ENCODE measurements around the gene ACAP2. TPM values are rescaled to one million over a fixed set of nuclear protein-coding genes. Genes with fewer than 3 reads are reported as not detected.

Gene ACAP2
- total RNA-seq, 1 experiment from 2014 or later, result 57.9 TPM

GRCh38 chr3:195265363-195265976 is 177.3 kb downstream of the ACAP2 start:
- ChIA-PET CTCF (interaction anchor here (0.6 to 0.7 kb wide), 2 partner anchors 13 to 236 kb away, joined by 3 read pairs; no protein-coding TSS in a partner anchor), POLR2A (no interaction called here)
- Histone ChIP-seq H3K27me3 (ENCODE audit: control insufficient read depth, insufficient read depth, low read length) (no peaks in the 10 kb centered on the region), H3K4me3 (ENCODE audit: low read depth in 2 of 2, low read length in 2 of 2) (no peak overlapping the region), H3K4me1 (ENCODE audit: control insufficient read depth, insufficient read depth, low read length) (peaks cover 21% of the 10 kb centered on the region), H3K9me3 (ENCODE audit: control insufficient read depth, insufficient read depth, low read depth, low read length) (no peaks in the 10 kb centered on the region), H3K27ac (ENCODE audit: low read length) (no peak overlapping the region), H3K36me3 (ENCODE audit: control insufficient read depth, insufficient read depth, low read length) (0 out of 2 replicates have a peak, but pooled peaks cover 3% of the 10 kb centered on the region)
- ATAC-seq (no peak), DNase-seq (ENCODE audit: low read depth, low spot score) (no peak)
- in situ Hi-C loops (cut with HindIII; ENCODE audit: low pct_unique_long_range_greater_than_20kb, low sequenced_read_pairs), result no loop called here
- BruUV-seq (replicated peaks), result no TSS peak
- TF ChIP-seq, protein P1, sequence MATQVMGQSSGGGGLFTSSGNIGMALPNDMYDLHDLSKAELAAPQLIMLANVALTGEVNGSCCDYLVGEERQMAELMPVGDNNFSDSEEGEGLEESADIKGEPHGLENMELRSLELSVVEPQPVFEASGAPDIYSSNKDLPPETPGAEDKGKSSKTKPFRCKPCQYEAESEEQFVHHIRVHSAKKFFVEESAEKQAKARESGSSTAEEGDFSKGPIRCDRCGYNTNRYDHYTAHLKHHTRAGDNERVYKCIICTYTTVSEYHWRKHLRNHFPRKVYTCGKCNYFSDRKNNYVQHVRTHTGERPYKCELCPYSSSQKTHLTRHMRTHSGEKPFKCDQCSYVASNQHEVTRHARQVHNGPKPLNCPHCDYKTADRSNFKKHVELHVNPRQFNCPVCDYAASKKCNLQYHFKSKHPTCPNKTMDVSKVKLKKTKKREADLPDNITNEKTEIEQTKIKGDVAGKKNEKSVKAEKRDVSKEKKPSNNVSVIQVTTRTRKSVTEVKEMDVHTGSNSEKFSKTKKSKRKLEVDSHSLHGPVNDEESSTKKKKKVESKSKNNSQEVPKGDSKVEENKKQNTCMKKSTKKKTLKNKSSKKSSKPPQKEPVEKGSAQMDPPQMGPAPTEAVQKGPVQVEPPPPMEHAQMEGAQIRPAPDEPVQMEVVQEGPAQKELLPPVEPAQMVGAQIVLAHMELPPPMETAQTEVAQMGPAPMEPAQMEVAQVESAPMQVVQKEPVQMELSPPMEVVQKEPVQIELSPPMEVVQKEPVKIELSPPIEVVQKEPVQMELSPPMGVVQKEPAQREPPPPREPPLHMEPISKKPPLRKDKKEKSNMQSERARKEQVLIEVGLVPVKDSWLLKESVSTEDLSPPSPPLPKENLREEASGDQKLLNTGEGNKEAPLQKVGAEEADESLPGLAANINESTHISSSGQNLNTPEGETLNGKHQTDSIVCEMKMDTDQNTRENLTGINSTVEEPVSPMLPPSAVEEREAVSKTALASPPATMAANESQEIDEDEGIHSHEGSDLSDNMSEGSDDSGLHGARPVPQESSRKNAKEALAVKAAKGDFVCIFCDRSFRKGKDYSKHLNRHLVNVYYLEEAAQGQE (IDR thresholded peaks at IDR 0.05; ENCODE audit: insufficient read depth in 1 of 2, low read depth in 2 of 2, low read length in 1 of 2), result no peak
- TF ChIP-seq CTCF (IDR thresholded peaks at IDR 0.05), result peak; percentile 20; the same call in 1 of the 2 replicates
- intact Hi-C loops (cut with micrococcal nuclease; ENCODE audit: unreplicated experiment), result no loop called here

GRCh38 chr3:195263925-195264600 is 178.8 kb downstream of the ACAP2 start:
- ChIA-PET CTCF (interaction anchor here (0.8 kb wide), 1 partner anchor 7 kb away, joined by 4 read pairs; the partner anchor contains the start of gene XXYLT1), POLR2A (interaction anchor here (0.6 kb wide), 1 partner anchor 578 kb away, joined by 6 read pairs; the partner anchor contains the start of gene FAM43A)
- Histone ChIP-seq H3K27ac (ENCODE audit: low read length) (no peak overlapping the region), H3K27me3 (ENCODE audit: control insufficient read depth, insufficient read depth, low read length) (no peaks in the 10 kb centered on the region), H3K4me3 (ENCODE audit: low read depth in 2 of 2, low read length in 2 of 2) (no peak overlapping the region), H3K4me1 (ENCODE audit: control insufficient read depth, insufficient read depth, low read length) (peaks cover 16% of the 10 kb centered on the region), H3K36me3 (ENCODE audit: control insufficient read depth, insufficient read depth, low read length) (0 out of 2 replicates have a peak, but pooled peaks cover 3% of the 10 kb centered on the region), H3K9me3 (ENCODE audit: control insufficient read depth, insufficient read depth, low read depth, low read length) (no peaks in the 10 kb centered on the region)
- intact Hi-C loops (cut with micrococcal nuclease; ENCODE audit: unreplicated experiment) (no loop called here), in situ Hi-C loops (cut with HindIII; ENCODE audit: low pct_unique_long_range_greater_than_20kb, low sequenced_read_pairs) (no loop called here)
- ATAC-seq (no peak), DNase-seq (ENCODE audit: low read depth, low spot score) (no peak)
- BruUV-seq (replicated peaks), result no TSS peak
- TF ChIP-seq CTCF (IDR thresholded peaks at IDR 0.05), result no peak
- TF ChIP-seq SIN3A (IDR thresholded peaks at IDR 0.05; ENCODE audit: borderline replicate concordance, insufficient read depth, low read depth, low read length), result no peak
- TF ChIP-seq, protein P1 (IDR thresholded peaks at IDR 0.05; ENCODE audit: insufficient read depth in 1 of 2, low read depth in 2 of 2, low read length in 1 of 2), result no peak
- no peak for TF ChIP-seq POLR2AphosphoS5 (IDR thresholded peaks at IDR 0.05; ENCODE audit: low read depth, low read length)
- TF ChIP-seq TCF7L2 (IDR thresholded peaks at IDR 0.05; ENCODE audit: low read depth, low read length), result no peak
